IMR-90 (cell line): ENCODE measurements around the gene OSBPL2. TPM values are rescaled to one million over a fixed set of nuclear protein-coding genes. Genes with fewer than 3 reads are reported as not detected.

ENCODE experiments used
- ATAC-seq: fragments of 200-7000 bp; cut with Tn5 transposase; 2 replicates; pipeline ENCODE4 v1.9.1; 2020; ENCODE audit warnings: low read depth, mild to moderate bottlenecking, moderate library complexity
- BruUV-seq: library from RNA; stranded (reverse); fragments of 400-500 nt; replicated peaks from 2 replicates; lab custom pipeline; 2021; lab: Mats Ljungman, UMichigan
- CTCF ChIA-PET: fragments of 300-600 bp; formaldehyde crosslinking; extraction: SDS; loops from one replicate; lab custom pipeline; 2021; ENCODE audit warnings: antibody characterized with exemption; lab: Yijun Ruan, JAX
- POLR2A ChIA-PET: fragments of 300-600 bp; sonication (Branson Sonifier 250); formaldehyde crosslinking; loops from one replicate; lab custom pipeline; 2022; ENCODE audit warnings: antibody characterized with exemption; ENCODE audit not compliant: unreplicated experiment; lab: Charles Lee
- DNase-seq: peaks from one replicate; pipeline ENCODE4 v3.0.0; 2013
- H2AFZ ChIP-seq: replicated peaks from 2 replicates; pipeline ENCODE3; 2013; ENCODE audit warnings: low read length, mild to moderate bottlenecking; ENCODE audit not compliant: poor library complexity
- H2AK5ac ChIP-seq: 2 replicates; pipeline ENCODE4 v1.6.1; 2013; ENCODE audit warnings: low read depth, low read length, inconsistent platforms
- H2AK9ac ChIP-seq: replicated peaks from 2 replicates; pipeline ENCODE3; 2013; ENCODE audit warnings: mild to moderate bottlenecking, low read depth, low read length, moderate library complexity; ENCODE audit not compliant: poor library complexity
- H2BK120ac ChIP-seq: 2 replicates; pipeline ENCODE4 v1.6.1; 2013; ENCODE audit warnings: low read depth, low read length, inconsistent platforms
- H2BK15ac ChIP-seq: 3 replicates; pipeline ENCODE4 v1.6.1; 2013; ENCODE audit warnings: low read depth, low read length, inconsistent platforms
- H2BK20ac ChIP-seq: 2 replicates; pipeline ENCODE4 v1.6.1; 2013; ENCODE audit warnings: low read depth, mild to moderate bottlenecking, inconsistent platforms, low read length, moderate library complexity
- H2BK5ac ChIP-seq: 2 replicates; pipeline ENCODE4 v1.6.1; 2013; ENCODE audit warnings: mild to moderate bottlenecking, low read depth, low read length, inconsistent platforms; ENCODE audit not compliant: poor library complexity, severe bottlenecking
- H3K14ac ChIP-seq: replicated peaks from 2 replicates; pipeline ENCODE4 v1.6.1; 2013; ENCODE audit warnings: low read depth, low read length, inconsistent platforms
- H3K18ac ChIP-seq: 2 replicates; pipeline ENCODE4 v1.6.1; 2013; ENCODE audit warnings: low read depth, low read length, control low read depth
- H3K23ac ChIP-seq: 2 replicates; pipeline ENCODE4 v1.6.1; 2013; ENCODE audit warnings: low read depth, low read length, inconsistent platforms
- H3K27ac ChIP-seq: 2 replicates; pipeline ENCODE4 v1.5.1; 2013; ENCODE audit warnings: mild to moderate bottlenecking, control low read depth, low read length; ENCODE audit not compliant: insufficient read depth
- H3K27me3 ChIP-seq: 2 replicates; pipeline ENCODE4 v1.6.1; 2013; ENCODE audit warnings: low read length; ENCODE audit not compliant: control insufficient read depth, insufficient read depth
- H3K36me3 ChIP-seq: 2 replicates; pipeline ENCODE4 v1.6.1; 2013; ENCODE audit warnings: low read length, mixed read lengths; ENCODE audit not compliant: control insufficient read depth, insufficient read depth
- H3K4ac ChIP-seq: 2 replicates; pipeline ENCODE4 v1.6.1; 2013; ENCODE audit warnings: low read depth, low read length, inconsistent platforms
- H3K4me1 ChIP-seq: 2 replicates; pipeline ENCODE4 v1.6.1; 2013; ENCODE audit warnings: low read length, mixed read lengths; ENCODE audit not compliant: control insufficient read depth, insufficient read depth
- H3K4me2 ChIP-seq: 2 replicates; pipeline ENCODE4 v1.6.1; 2013; ENCODE audit warnings: low read depth, mild to moderate bottlenecking, control low read depth, low read length, moderate library complexity
- H3K4me3 ChIP-seq: 2 replicates; pipeline ENCODE4 v1.5.1; 2013; ENCODE audit warnings: low read depth, mild to moderate bottlenecking, control low read depth, low read length, moderate library complexity; ENCODE audit not compliant: insufficient read depth
- H3K56ac ChIP-seq: 2 replicates; pipeline ENCODE4 v1.6.1; 2013; ENCODE audit warnings: low read length, inconsistent platforms; ENCODE audit not compliant: insufficient read depth; ENCODE audit errors: extremely low read depth
- H3K79me1 ChIP-seq, 2 experiments: 2 replicates each; pipeline ENCODE4 v1.6.1; 2013; ENCODE audit warnings: low read length in 2 of 2, inconsistent platforms in 1 of 2, low read depth in 1 of 2
- H3K9ac ChIP-seq: 2 replicates; pipeline ENCODE4 v1.6.1; 2013; ENCODE audit warnings: low read depth, low read length, control low read depth
- H3K9me1 ChIP-seq: 2 replicates; pipeline ENCODE4 v1.6.1; 2013; ENCODE audit warnings: low read length, inconsistent platforms; ENCODE audit not compliant: insufficient read depth
- H3K9me3 ChIP-seq: 2 replicates; pipeline ENCODE4 v1.6.1; 2013; ENCODE audit warnings: low read length; ENCODE audit not compliant: control insufficient read depth, insufficient read depth
- H4K20me1 ChIP-seq: 2 replicates; pipeline ENCODE4 v1.6.1; 2013; ENCODE audit warnings: low read length, inconsistent platforms; ENCODE audit not compliant: insufficient read depth
- H4K5ac ChIP-seq: 2 replicates; pipeline ENCODE4 v1.6.1; 2013; ENCODE audit warnings: mild to moderate bottlenecking, low read depth, low read length, control low read depth
- H4K8ac ChIP-seq, 2 experiments: 2 replicates each; pipeline ENCODE4 v1.6.1; 2013; ENCODE audit warnings: low read depth in 2 of 2, low read length in 2 of 2, control low read depth in 1 of 2, inconsistent platforms in 1 of 2
- H4K91ac ChIP-seq: 2 replicates; pipeline ENCODE4 v1.6.1; 2013; ENCODE audit warnings: low read depth, low read length, inconsistent platforms; ENCODE audit not compliant: insufficient read depth
- BHLHE40 ChIP-seq: fragments of 150-350 bp; IDR thresholded peaks from 2 replicates; pipeline ENCODE4 v1.6.1; 2016; ENCODE audit warnings: mild to moderate bottlenecking, low read depth, low read length
- CEBPB ChIP-seq: IDR thresholded peaks from 2 replicates; pipeline ENCODE4 v1.6.1; 2012; ENCODE audit warnings: low read depth, low read length, improper control_type of control experiment
- FOS ChIP-seq: fragments of 150-350 bp; IDR thresholded peaks from 2 replicates; pipeline ENCODE4 v1.6.1; 2016; ENCODE audit warnings: low read depth, low read length
- MAZ ChIP-seq: IDR thresholded peaks from 2 replicates; pipeline ENCODE4 v1.6.1; 2012; ENCODE audit warnings: low read depth, mild to moderate bottlenecking, low read length, improper control_type of control experiment, moderate library complexity, borderline replicate concordance
- MXI1 ChIP-seq: IDR thresholded peaks from 2 replicates; pipeline ENCODE4 v1.6.1; 2012; ENCODE audit warnings: low read depth, mild to moderate bottlenecking, low read length, moderate library complexity, borderline replicate concordance
- NFE2L2 ChIP-seq: fragments of 150-350 bp; IDR thresholded peaks from 2 replicates; pipeline ENCODE4 v1.6.1; 2016; ENCODE audit warnings: low read depth, mild to moderate bottlenecking, low read length
- POLR2A ChIP-seq: IDR thresholded peaks from 2 replicates; pipeline ENCODE4 v1.6.1; 2012; ENCODE audit warnings: mild to moderate bottlenecking, low read depth, low read length
- RAD21 ChIP-seq: IDR thresholded peaks from 2 replicates; pipeline ENCODE4 v1.6.1; 2012; ENCODE audit warnings: low read length, improper control_type of control experiment
- RCOR1 ChIP-seq: IDR thresholded peaks from 2 replicates; pipeline ENCODE4 v1.6.1; 2012; ENCODE audit warnings: mild to moderate bottlenecking, low read length, improper control_type of control experiment; ENCODE audit not compliant: insufficient replicate concordance
- RFX5 ChIP-seq: IDR thresholded peaks from 2 replicates; pipeline ENCODE4 v1.8.0; 2012; ENCODE audit warnings: low read depth, mild to moderate bottlenecking, low read length, moderate library complexity
- SMC3 ChIP-seq: fragments of 150-350 bp; IDR thresholded peaks from 2 replicates; pipeline ENCODE4 v1.6.1; 2016; ENCODE audit warnings: low read depth, mild to moderate bottlenecking, antibody characterized with exemption, low read length, moderate library complexity
- WGBS, 2 experiments: methylation state at CpG; one replicate each; pipeline versions ENCODE4 v1.1.5 to v1.1.7; 2013; ENCODE audit warnings: missing lambda C conversion rate in 2 of 2; ENCODE audit not compliant: insufficient read length in 1 of 2; ENCODE audit errors: extremely low coverage in 2 of 2; 5-methylcytosine and 5-hydroxymethylcytosine counted together
- dilution Hi-C: fragments of 300-500 bp; cut with HindIII; formaldehyde crosslinking; loops from one replicate; pipeline ENCODE4 v1.14.3; 2018; ENCODE audit warnings: low sequenced_read_pairs; ENCODE audit not compliant: unreplicated experiment
- in situ Hi-C: fragments of 300-500 bp; cut with MboI; formaldehyde crosslinking; loops from 3 replicates; pipeline ENCODE4 v1.14.3; 2019; ENCODE audit warnings: low sequenced_read_pairs, inconsistent platforms, mixed read lengths
- intact Hi-C: fragments of 100-400 bp; cut with micrococcal nuclease; formaldehyde crosslinking; loops from 2 replicates; pipeline ENCODE4 v1.10.0; 2022
- polyA plus RNA-seq, 3 experiments: library from polyadenylated mRNA; depleted of rRNA; stranded (reverse); fragments of >200 nt; gene quantifications; 2 replicates each; pipeline ENCODE4 v1.2.3, GENCODE V29; 2012; ENCODE audit warnings: low replicate concordance in 1 of 3
- total RNA-seq: library from RNA; depleted of rRNA; stranded (reverse); fragments of >200 nt; gene quantifications from 2 replicates; pipeline ENCODE4 v1.2.3, GENCODE V29; 2012
- TF ChIP-seq, protein P1 (sequence below): conservative IDR thresholded peaks from 2 replicates; pipeline ENCODE4 v1.5.1; 2012; ENCODE audit warnings: mild to moderate bottlenecking, low read depth, low read length, improper control_type of control experiment
- TF ChIP-seq, protein P2 (sequence below): fragments of 150-350 bp; IDR thresholded peaks from 2 replicates; pipeline ENCODE4 v1.6.1; 2016; ENCODE audit warnings: low read depth, mild to moderate bottlenecking, low read length, moderate library complexity, borderline replicate concordance

The OSBPL2 gene
- total and polyA plus RNA-seq, 2 of the 4 experiments (the other 2 are of a cell fraction) = 19.3 to 27.6 TPM

DNA sequence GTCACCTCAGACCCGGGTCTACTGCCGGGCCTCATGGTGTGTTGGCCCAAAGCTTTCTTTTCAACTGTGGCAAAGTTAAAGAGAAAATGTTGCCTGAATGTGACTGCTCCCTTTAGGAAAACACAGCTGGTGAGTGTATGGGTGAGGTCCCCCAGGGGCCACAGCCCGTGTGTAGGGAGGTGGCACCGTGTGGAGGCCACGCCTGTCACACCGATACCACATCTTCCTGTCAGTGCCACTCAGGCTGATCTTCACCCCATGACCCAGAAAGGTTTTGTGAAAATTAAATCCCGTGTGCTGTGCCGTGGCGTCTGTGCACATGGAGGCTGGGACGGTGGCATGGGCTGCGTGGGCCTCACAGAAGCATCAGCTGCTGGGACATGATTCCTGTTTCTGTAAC, 53.8 kb downstream of the OSBPL2 start:
- Histone ChIP-seq H2BK5ac (no peak overlapping the region), H4K20me1 (no peaks in the 10 kb centered on the region; the same call in none of the 2 replicates), H3K18ac (no peak overlapping the region), H4K8ac (no peak overlapping the region), H3K9me1 (no peaks in the 10 kb centered on the region; the same call in 1 of the 2 replicates), H3K9ac (no peak overlapping the region), H3K79me1 (no peaks in the 10 kb centered on the region; a peak in 1 of 4 replicates), H2BK120ac (no peak overlapping the region), H2BK15ac (no peak overlapping the region), H4K5ac (no peak overlapping the region), H3K27ac (no peak overlapping the region), H2AFZ (no peak overlapping the region), H4K91ac (no peak overlapping the region), H3K4me3 (no peak overlapping the region), H2AK9ac (no peak overlapping the region), H3K9me3 (no peaks in the 10 kb centered on the region), H2AK5ac (no peak overlapping the region), H3K56ac (no peak overlapping the region), H3K14ac (no peak overlapping the region), H3K4ac (no peak overlapping the region), H3K23ac (no peak overlapping the region), H3K36me3 (peaks cover 48% of the 10 kb centered on the region), H3K4me1 (no peaks in the 10 kb centered on the region), H3K4me2 (no peak overlapping the region), H3K27me3 (no peaks in the 10 kb centered on the region), H2BK20ac (no peak overlapping the region)
- no TSS peak for BruUV-seq
- in situ Hi-C loops (loop anchor here (25.0 kb wide), 1 partner anchor 320 kb away; no protein-coding TSS in a partner anchor), dilution Hi-C loops (loop anchor here (25.0 kb wide), 1 partner anchor 95 kb away; the partner anchor contains the start of gene RPS21), intact Hi-C loops (no loop called here)
- 73% methylated on average over 3 of the region's 11 CpGs; no CpG with 5 or more reads in 1 of the 2 experiments for WGBS, 2 experiments
- no peak for TF ChIP-seq RFX5
- TF ChIP-seq, protein P1, sequence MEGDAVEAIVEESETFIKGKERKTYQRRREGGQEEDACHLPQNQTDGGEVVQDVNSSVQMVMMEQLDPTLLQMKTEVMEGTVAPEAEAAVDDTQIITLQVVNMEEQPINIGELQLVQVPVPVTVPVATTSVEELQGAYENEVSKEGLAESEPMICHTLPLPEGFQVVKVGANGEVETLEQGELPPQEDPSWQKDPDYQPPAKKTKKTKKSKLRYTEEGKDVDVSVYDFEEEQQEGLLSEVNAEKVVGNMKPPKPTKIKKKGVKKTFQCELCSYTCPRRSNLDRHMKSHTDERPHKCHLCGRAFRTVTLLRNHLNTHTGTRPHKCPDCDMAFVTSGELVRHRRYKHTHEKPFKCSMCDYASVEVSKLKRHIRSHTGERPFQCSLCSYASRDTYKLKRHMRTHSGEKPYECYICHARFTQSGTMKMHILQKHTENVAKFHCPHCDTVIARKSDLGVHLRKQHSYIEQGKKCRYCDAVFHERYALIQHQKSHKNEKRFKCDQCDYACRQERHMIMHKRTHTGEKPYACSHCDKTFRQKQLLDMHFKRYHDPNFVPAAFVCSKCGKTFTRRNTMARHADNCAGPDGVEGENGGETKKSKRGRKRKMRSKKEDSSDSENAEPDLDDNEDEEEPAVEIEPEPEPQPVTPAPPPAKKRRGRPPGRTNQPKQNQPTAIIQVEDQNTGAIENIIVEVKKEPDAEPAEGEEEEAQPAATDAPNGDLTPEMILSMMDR = no peak
- no peak for TF ChIP-seq POLR2A
- TF ChIP-seq FOS = no peak
- TF ChIP-seq RAD21 = no peak
- no peak for TF ChIP-seq SMC3
- TF ChIP-seq, protein P2, sequence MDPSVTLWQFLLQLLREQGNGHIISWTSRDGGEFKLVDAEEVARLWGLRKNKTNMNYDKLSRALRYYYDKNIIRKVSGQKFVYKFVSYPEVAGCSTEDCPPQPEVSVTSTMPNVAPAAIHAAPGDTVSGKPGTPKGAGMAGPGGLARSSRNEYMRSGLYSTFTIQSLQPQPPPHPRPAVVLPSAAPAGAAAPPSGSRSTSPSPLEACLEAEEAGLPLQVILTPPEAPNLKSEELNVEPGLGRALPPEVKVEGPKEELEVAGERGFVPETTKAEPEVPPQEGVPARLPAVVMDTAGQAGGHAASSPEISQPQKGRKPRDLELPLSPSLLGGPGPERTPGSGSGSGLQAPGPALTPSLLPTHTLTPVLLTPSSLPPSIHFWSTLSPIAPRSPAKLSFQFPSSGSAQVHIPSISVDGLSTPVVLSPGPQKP = no peak
- TF ChIP-seq RCOR1 = no peak
- TF ChIP-seq CEBPB = no peak
- no peak for TF ChIP-seq MXI1
- TF ChIP-seq NFE2L2 = no peak
- TF ChIP-seq MAZ = no peak
- no peak for TF ChIP-seq BHLHE40
- ChIA-PET POLR2A (no interaction called here), CTCF (no interaction called here)
- DNase-seq = no peak
- ATAC-seq = no peak
